ENCODE results near the gene ZNF385D. TPM values are rescaled to one million over a fixed set of nuclear protein-coding genes. Genes with fewer than 3 reads are reported as not detected.

The ZNF385D gene
- total and polyA plus RNA-seq, 8 donors = 0.42 to 4.0 (median 1.1) TPM

DNA sequence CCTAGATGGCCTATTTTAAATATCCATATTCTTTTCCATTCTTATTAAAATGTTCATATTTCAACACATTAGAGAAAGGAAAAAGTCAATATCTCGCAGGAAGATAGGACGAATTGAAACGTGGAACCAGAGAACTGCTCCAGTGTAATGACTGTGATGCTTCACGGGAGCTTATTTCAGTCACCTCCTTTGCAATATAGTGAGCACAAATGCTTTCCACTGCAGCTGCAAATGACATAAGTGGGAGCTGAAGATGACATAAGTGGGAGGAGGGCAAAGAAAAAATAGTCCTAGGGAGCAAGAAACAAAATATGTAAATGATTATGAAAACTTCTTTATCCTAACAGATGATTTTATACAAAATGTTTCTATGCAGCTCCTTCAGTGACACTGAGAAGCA lies 324.1 kb downstream of the ZNF385D start:
- 49 to 52% methylated on average over 4 of the region's 4 CpGs for WGBS, 2 donors
- no peak overlapping the region for H3K27ac ChIP-seq
- H3K4me3 ChIP-seq = no peak overlapping the region
- ATAC-seq (no peak), FAIRE-seq (no peak), DNase-seq (no peak)
- TF ChIP-seq, protein P1, sequence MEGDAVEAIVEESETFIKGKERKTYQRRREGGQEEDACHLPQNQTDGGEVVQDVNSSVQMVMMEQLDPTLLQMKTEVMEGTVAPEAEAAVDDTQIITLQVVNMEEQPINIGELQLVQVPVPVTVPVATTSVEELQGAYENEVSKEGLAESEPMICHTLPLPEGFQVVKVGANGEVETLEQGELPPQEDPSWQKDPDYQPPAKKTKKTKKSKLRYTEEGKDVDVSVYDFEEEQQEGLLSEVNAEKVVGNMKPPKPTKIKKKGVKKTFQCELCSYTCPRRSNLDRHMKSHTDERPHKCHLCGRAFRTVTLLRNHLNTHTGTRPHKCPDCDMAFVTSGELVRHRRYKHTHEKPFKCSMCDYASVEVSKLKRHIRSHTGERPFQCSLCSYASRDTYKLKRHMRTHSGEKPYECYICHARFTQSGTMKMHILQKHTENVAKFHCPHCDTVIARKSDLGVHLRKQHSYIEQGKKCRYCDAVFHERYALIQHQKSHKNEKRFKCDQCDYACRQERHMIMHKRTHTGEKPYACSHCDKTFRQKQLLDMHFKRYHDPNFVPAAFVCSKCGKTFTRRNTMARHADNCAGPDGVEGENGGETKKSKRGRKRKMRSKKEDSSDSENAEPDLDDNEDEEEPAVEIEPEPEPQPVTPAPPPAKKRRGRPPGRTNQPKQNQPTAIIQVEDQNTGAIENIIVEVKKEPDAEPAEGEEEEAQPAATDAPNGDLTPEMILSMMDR (IDR thresholded peaks at IDR 0.05) = no peak
- no peaks in the 10 kb centered on the region for H3K27me3 ChIP-seq
- H3K4me1 ChIP-seq = no peaks in the 10 kb centered on the region
- no peaks in the 10 kb centered on the region for H3K36me3 ChIP-seq
- peaks cover 0 to 3% (median 0%) of the 10 kb centered on the region in 4 donors for H3K9me3 ChIP-seq
- intact Hi-C loops (cut with DNase I) = no loop called here

- H3K9me3 ChIP-seq = peaks cover 0 to 3% (median 0%) of the 10 kb centered on the region in 4 donors
- H3K4me1 ChIP-seq = no peaks in the 10 kb centered on the region
- no peak for DNase-seq
- intact Hi-C loops (cut with DNase I) = no loop called here
- H3K36me3 ChIP-seq = no peaks in the 10 kb centered on the region
- no peaks in the 10 kb centered on the region for H3K27me3 ChIP-seq
- ATAC-seq = no peak
- no peak overlapping the region for H3K4me3 ChIP-seq
- no peak overlapping the region for H3K27ac ChIP-seq
- 72 to 73% methylated on average over 2 of the region's 2 CpGs for WGBS, 2 donors
- TF ChIP-seq, protein P1 (IDR thresholded peaks at IDR 0.05) = no peak
- FAIRE-seq = no peak
Measured at GRCh38 chr3:21425715-21426114, 325.3 kb downstream of the ZNF385D start.

DNA sequence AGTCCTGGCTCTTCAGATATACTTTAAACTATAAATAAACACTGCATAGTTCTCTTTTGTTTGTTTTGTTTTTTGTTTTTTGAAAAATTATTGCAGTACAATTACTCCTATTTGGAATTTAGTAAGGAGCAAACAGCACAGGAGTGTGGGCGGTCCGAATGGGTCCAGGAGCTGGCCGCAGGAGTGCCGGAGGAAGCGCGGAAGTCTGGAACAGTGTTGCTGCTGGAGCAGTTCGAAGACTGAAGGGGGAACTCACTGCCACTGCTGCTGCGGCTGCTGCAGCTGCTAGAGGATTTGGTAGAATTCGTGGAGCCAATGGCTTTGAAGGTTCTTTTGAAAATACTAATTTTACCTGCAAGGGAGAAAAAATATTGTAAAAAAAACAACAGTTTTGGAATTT lies 329.9 kb downstream of the ZNF385D start:
- H3K36me3 ChIP-seq = no peaks in the 10 kb centered on the region
- WGBS, 2 donors = 36 to 41% methylated on average over 9 of the region's 9 CpGs
- no peak for FAIRE-seq
- DNase-seq = no peak
- H3K4me1 ChIP-seq = no peaks in the 10 kb centered on the region
- no peak for ATAC-seq
- H3K9me3 ChIP-seq = peaks cover 0 to 3% (median 0%) of the 10 kb centered on the region in 4 donors
- no peak overlapping the region for H3K4me3 ChIP-seq
- intact Hi-C loops (cut with DNase I) = no loop called here
- H3K27ac ChIP-seq = no peak overlapping the region
- H3K27me3 ChIP-seq = no peaks in the 10 kb centered on the region
- TF ChIP-seq, protein P1 (IDR thresholded peaks at IDR 0.05) = no peak

- H3K4me1 ChIP-seq = no peaks in the 10 kb centered on the region
- intact Hi-C loops (cut with DNase I) = no loop called here
- no peaks in the 10 kb centered on the region for H3K27me3 ChIP-seq
- no peak overlapping the region for H3K27ac ChIP-seq
- FAIRE-seq (no peak), DNase-seq (no peak), ATAC-seq (no peak)
- H3K36me3 ChIP-seq = no peaks in the 10 kb centered on the region
- TF ChIP-seq, protein P1 (IDR thresholded peaks at IDR 0.05) = no peak
- peaks cover 0 to under 1% (median 0%) of the 10 kb centered on the region in 4 donors for H3K9me3 ChIP-seq
- H3K4me3 ChIP-seq = no peak overlapping the region
- WGBS, 2 donors = 15 to 17% methylated on average over 1 of the region's 1 CpG
Measured at GRCh38 chr3:21417991-21418390, 333.0 kb downstream of the ZNF385D start.

DNA sequence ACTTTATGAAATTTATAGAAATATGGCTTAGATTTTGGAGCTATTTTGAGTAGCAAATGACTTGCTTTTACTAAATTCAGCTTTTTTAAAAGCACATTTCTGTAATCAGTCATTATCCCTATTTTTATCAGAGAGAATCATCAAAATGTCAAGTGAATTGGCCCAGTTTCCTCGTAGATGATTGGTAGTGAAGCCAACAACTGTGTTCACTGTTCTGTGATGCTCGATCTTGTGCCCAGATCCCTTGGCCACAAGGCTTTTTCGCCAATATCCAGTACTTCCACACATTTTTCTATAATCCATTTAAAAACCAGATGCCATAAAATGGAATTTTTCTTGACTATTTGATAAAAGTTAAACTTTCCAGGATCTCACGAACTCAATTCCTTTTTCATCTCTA lies 336.5 kb downstream of the ZNF385D start:
- no peaks in the 10 kb centered on the region for H3K4me1 ChIP-seq
- no peak overlapping the region for H3K4me3 ChIP-seq
- DNase-seq (no peak), ATAC-seq (no peak), FAIRE-seq (no peak)
- intact Hi-C loops (cut with DNase I) = no loop called here
- H3K27ac ChIP-seq = no peak overlapping the region
- WGBS, 2 donors = 53 to 57% methylated on average over 4 of the region's 4 CpGs
- no peaks in the 10 kb centered on the region for H3K36me3 ChIP-seq
- H3K9me3 ChIP-seq = no peaks in the 10 kb centered on the region
- TF ChIP-seq, protein P1 (IDR thresholded peaks at IDR 0.05) = no peak
- no peaks in the 10 kb centered on the region for H3K27me3 ChIP-seq

Measured in pancreas (tissue), 10 donors.